H1 (cell line): ENCODE measurements around the gene DRC7. TPM values are rescaled to one million over a fixed set of nuclear protein-coding genes. Genes with fewer than 3 reads are reported as not detected.

Source experiments
- CEBPB ChIP-seq: IDR thresholded peaks from 2 replicates; pipeline ENCODE4 v1.6.1; 2012; ENCODE audit warnings: low read depth, low read length
- CHD7 ChIP-seq: fragments of 300-600 bp; sonication (generic); IDR thresholded peaks from 2 replicates; pipeline ENCODE4 v1.7.1; 2012; ENCODE audit warnings: low read length, moderate library complexity, mild to moderate bottlenecking, inconsistent platforms; ENCODE audit not compliant: insufficient replicate concordance
- POLR2A ChIP-seq, 2 experiments: IDR thresholded peaks; 1 replicate in 1 of 2; 2 replicates in 1 of 2; pipeline ENCODE4 v1.6.1; 2011; ENCODE audit warnings: low read depth in 2 of 2, low read length in 2 of 2, mild to moderate bottlenecking in 2 of 2; ENCODE audit errors: control extremely low read depth in 1 of 2
- SIRT6 ChIP-seq: IDR thresholded peaks from one replicate; pipeline ENCODE4 v1.7.1; 2012; ENCODE audit warnings: low read length, inconsistent platforms
- SP1 ChIP-seq: IDR thresholded peaks from 2 replicates; pipeline ENCODE4 v1.6.1; 2011; ENCODE audit warnings: low read depth, low read length
- SRF ChIP-seq: IDR thresholded peaks from 2 replicates; pipeline ENCODE4 v1.6.1; 2011; ENCODE audit warnings: mild to moderate bottlenecking, low read depth, low read length, moderate library complexity
- TAF7 ChIP-seq: optimal IDR thresholded peaks from 2 replicates; pipeline ENCODE3; 2011; ENCODE audit warnings: low read depth, mild to moderate bottlenecking, inconsistent platforms, low read length, moderate library complexity, borderline replicate concordance
- polyA plus RNA-seq, 7 experiments: library from polyadenylated mRNA; depleted of rRNA in 3 of 7; stranded (reverse) in 5 of 7; unstranded in 2 of 7; fragments of >200 nt in 5 of 7; fragments of 200-250 nt in 2 of 7; gene quantifications; 1 replicate in 5 of 7; 2 replicates in 1 of 7; 4 replicates in 1 of 7; pipeline versions ENCODE4 v1.2.1 to v1.2.3, GENCODE V29; 2011 to 2013; ENCODE audit warnings: missing spikeins in 2 of 7, mixed read lengths in 2 of 7
- total RNA-seq: library from RNA; stranded (reverse); fragmentation: NEBNext Ultra II Directional; extraction: Animal tissue kit (Norgen Biotek cat#: 25700); gene quantifications from 2 replicates; pipeline ENCODE4 v1.2.1, GENCODE V29; 2021

The DRC7 gene
- total and polyA plus RNA-seq, 2 of the 8 experiments (the other 6 are each of a cell fraction or from before 2014, with no cell fraction given) = 0.14 TPM; not detected in 1

GRCh38 chr16:57754354-57755060 lies 59.9 kb downstream of the DRC7 start (continued):
- TF ChIP-seq CHD7 = no peak
- TF ChIP-seq SRF = no peak
- no peak for TF ChIP-seq SIRT6
- TF ChIP-seq CEBPB = no peak
- TF ChIP-seq POLR2A (IDR thresholded peaks at IDR 0.05; ENCODE audit: control extremely low read depth in 1 of 2, low read depth in 2 of 2, low read length in 2 of 2) = no peak
- TF ChIP-seq SP1 = no peak
- TF ChIP-seq TAF7 = no peak
